GM10266 (cell line): Measurements from ENCODE around the gene CACNA1E.

Experiments
- DNase-seq: peaks from one replicate; pipeline ENCODE4 v3.0.0; 2012; ENCODE audit errors: extremely low spot score
- TF ChIP-seq, protein P1 (sequence below): IDR thresholded peaks from 2 replicates; pipeline ENCODE4 v1.5.1; 2012; ENCODE audit warnings: mild to moderate bottlenecking, low read depth; ENCODE audit not compliant: control insufficient read depth, insufficient read depth; ENCODE audit errors: missing control alignments

The CACNA1E gene

DNA sequence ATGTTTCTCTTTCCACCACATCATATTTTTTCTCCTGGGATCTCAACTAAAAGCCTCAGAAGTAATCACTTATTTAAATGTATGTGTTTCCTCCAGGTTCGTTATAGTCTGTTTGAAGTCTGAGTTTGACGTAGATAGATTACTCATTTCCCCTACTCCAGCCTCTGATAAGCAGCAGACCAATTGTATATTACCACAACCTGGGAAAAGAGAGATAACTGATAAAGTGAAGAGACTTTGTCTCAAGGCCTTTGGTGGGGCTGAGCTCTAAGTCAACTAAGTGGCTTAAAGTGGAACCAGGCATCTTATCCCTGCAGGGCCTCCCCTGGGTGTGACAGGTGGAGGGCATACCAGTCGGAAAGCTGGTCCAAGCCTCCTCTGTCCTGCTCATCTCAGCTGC is 34.9 kb upstream of the CACNA1E start:
- no peak for DNase-seq
- TF ChIP-seq, protein P1, sequence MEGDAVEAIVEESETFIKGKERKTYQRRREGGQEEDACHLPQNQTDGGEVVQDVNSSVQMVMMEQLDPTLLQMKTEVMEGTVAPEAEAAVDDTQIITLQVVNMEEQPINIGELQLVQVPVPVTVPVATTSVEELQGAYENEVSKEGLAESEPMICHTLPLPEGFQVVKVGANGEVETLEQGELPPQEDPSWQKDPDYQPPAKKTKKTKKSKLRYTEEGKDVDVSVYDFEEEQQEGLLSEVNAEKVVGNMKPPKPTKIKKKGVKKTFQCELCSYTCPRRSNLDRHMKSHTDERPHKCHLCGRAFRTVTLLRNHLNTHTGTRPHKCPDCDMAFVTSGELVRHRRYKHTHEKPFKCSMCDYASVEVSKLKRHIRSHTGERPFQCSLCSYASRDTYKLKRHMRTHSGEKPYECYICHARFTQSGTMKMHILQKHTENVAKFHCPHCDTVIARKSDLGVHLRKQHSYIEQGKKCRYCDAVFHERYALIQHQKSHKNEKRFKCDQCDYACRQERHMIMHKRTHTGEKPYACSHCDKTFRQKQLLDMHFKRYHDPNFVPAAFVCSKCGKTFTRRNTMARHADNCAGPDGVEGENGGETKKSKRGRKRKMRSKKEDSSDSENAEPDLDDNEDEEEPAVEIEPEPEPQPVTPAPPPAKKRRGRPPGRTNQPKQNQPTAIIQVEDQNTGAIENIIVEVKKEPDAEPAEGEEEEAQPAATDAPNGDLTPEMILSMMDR: no peak

DNA sequence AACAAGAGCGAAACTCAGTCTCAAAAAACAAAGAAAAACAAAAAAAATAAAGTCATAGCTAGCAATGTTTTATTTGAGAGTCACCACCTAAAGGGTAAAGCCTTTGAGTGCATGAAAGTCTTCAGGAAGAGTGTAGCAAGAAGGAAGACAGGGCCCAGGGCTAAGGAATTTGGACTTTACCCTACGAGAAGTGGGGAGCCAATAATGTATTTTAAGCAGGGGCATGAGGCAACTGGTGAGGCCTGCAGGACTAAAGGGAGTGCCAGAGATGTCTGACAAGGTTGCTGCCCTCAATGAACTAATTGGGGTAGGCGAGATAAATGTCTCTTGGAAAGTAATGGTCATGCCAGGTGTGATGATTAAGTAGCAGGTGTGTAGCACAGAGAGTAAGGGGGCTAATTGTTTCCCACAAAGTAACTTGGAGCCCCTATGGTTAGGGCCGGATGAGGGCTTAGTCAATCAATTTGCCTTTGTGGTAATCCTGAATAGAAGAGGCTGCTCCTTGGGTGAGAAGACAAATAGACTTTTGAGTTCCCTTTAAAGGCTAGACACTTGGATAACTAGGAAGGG is 31.6 kb upstream of the CACNA1E start:
- no peak for DNase-seq
- TF ChIP-seq, protein P1: no peak

DNA sequence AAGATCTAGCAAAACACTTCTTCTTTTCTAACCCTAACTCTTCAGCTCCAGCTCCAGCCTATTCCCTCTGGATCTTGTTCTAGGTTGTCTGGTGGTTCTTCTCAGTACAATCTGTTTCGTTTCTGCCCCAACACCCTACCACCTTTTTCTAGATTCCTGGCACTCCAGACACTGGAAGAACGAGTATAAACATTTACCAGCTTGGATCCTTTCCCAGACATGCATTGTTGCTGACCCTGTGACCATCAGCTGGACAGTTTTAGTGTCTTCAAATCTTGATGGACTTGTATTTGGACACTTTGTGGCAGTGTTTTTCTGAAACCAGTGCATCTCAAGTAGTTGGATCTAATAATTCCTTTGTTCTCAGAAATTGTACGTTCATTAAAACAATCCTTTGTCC is 30.6 kb upstream of the CACNA1E start:
- no peak for DNase-seq
- TF ChIP-seq, protein P1: no peak

DNA sequence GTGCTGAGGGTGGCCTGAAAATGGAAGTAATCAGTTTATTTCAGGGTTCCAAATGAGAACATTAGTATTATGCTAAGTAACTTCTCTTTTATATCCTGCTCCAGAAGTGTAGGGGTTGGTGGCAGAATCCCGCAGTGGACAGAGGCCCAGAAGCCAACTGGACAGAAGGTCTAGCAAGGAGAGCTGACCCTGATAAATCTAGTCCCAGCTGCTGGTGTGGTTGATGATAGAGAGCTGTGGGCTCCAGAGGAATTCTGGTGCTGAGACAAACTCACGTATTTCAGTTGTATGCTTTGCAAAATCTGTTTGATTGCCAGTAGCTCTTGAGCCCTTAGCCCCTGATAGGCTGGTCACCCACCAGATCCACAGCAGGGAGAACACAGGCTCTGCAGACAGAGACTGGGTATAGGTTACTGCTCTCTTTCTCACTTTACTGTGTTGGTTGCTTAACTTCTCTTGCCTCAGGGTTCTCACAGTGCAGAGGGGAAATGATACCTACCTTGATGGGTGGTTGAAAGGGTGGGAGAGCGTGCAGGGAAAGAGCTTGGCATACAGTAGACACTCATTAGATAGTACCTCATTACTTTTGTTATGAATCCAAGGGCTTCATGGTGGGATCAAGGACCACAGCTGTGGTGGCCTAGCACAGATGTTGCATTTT is 29.6 kb upstream of the CACNA1E start:
- TF ChIP-seq, protein P1: no peak
- DNase-seq: no peak

DNA sequence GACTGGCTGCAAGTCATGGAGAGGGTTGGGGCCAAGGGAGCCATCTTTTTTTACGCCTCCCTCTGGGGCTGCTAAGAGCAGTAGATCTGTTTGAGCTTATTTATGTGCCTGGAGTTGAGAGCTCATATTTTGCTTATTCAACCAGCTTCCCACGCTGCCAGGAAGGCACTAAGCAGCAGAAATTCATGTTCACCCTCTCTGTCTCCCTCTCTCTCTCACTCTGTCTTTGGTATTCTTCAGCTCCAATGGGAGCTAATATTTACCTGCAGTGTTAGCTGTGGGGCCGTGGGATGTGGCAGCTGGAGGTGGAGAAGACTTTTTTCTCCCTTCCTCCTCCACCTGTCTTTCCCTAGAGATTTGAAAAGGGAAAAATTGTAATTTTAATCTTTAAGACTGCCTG is 26.8 kb upstream of the CACNA1E start:
- TF ChIP-seq, protein P1: no peak
- no peak for DNase-seq

DNA sequence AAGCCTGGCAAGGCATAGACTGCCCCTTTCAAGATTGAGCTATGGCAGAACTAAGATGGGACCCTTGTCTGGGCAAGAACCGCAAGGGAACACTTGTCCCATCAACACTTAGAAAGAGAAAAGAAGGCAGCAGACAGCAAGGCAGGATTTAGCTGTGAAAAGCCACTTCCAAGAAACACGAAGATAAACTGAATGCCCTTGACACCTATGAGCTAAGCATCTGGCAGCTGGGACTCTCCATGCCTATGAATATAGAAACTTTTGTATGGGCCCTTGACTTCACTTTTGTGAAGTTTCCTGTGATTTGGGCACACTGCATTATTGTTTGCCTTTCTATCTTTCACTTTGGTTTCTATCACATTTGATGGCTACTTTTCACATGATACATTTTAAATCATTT is 24.9 kb upstream of the CACNA1E start:
- TF ChIP-seq, protein P1: no peak
- DNase-seq: no peak

DNA sequence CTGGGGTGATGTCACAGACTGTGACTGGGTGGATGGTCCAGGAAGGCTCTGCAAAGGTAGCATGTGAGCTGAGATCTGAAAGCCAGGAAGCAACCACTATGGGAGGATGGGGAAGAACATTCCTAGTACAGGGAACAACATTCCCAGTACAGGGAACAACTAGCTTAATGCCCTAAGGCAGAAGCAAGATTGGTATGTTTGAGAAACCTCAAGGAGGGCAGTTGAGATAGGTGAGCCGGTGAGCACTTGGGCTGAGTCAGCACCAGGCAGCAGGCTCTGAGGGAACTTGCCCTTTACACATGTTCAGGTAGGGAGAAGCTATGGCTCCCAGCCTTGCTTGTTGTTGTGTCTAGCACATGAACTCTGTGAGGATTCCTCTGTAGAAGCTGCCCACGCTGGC is 24.2 kb upstream of the CACNA1E start:
- TF ChIP-seq, protein P1: no peak
- no peak for DNase-seq
